ENCODE data around the gene RAB5IF. TPM values are rescaled to one million over a fixed set of nuclear protein-coding genes. Genes with fewer than 3 reads are reported as not detected.

RAB5IF gene
- total RNA-seq, 5 donors from 2014 or later (not counting 1 experiment from before 2014, with no cell fraction given), result 53.6 to 72.2 (median 59.9) TPM

GRCh38 chr20:36629719-36630681 is 24.4 kb downstream of the RAB5IF start:
- peak overlapping the region; percentile 73 to 84 (median 78) for H3K4me3 Mint-ChIP-seq
- Histone ChIP-seq H3K4me3 (ENCODE audit: control insufficient read depth in 1 of 2, extremely low read depth in 1 of 2, low read length in 1 of 2) (peak overlapping the region in 1 of 2 donors; percentile 39), H3K36me3 (ENCODE audit: control insufficient read depth in 2 of 2, extremely low read depth in 1 of 2, insufficient read depth in 1 of 2, low read length in 1 of 2) (peaks cover 13 to 82% of the 10 kb centered on the region in 2 donors), H3K27me3 (replicated peaks in 1 of 2; ENCODE audit: control insufficient read depth in 2 of 2, extremely low read depth in 1 of 2, insufficient read depth in 2 of 2, low read length in 1 of 2) (no peaks in the 10 kb centered on the region), H3K4me1 (ENCODE audit: control insufficient read depth in 1 of 2, extremely low read depth in 1 of 2, insufficient read depth in 2 of 2, low read length in 2 of 2) (peaks cover 5 to 52% of the 10 kb centered on the region in 2 experiments), H3K27ac (ENCODE audit: low read length) (peak overlapping the region; percentile 56), H3K9me3 (no peaks in the 10 kb centered on the region)
- H3K27ac Mint-ChIP-seq, result peak overlapping the region; percentile 99 to 100
- peak; percentile 87 to 97 (median 92) for ATAC-seq (replicated peaks in 1 of 4)
- ChIA-PET POLR2A (interaction anchor here (0.6 to 0.7 kb wide), 3 partner anchors 16 to 677 kb away, joined by 3 to 10 read pairs (median 8); partner anchors contain the start of gene MYL9 (in 1 of the 2)), CTCF (interaction anchor here in 1 of 2 donors (1.0 kb wide), 1 partner anchor 16 kb away, joined by 5 read pairs; the partner anchor contains the start of gene SLA2)
- WGBS (ENCODE audit: insufficient coverage), result 35% methylated on average over 6 of the region's 15 CpGs
- H3K27me3 Mint-ChIP-seq, result no peaks in the 10 kb centered on the region
- H3K4me1 Mint-ChIP-seq, result peaks cover 50 to 60% (median 58%) of the 10 kb centered on the region in 3 donors
- H3K36me3 Mint-ChIP-seq, result peaks cover 52% of the 10 kb centered on the region
- peak in 34 of 35 experiments; percentile 8 to 67 (median 42) for DNase-seq
- no peaks in the 10 kb centered on the region for H3K9me3 Mint-ChIP-seq

- ChIA-PET POLR2A (no interaction called here), CTCF (interaction anchor here in 1 of 2 donors (0.5 kb wide), 1 partner anchor 252 kb away, joined by 3 read pairs; no protein-coding TSS in a partner anchor)
- WGBS (ENCODE audit: insufficient coverage), result no CpG with 5 or more reads among the region's 6 CpGs
- Histone ChIP-seq H3K4me1 (ENCODE audit: control insufficient read depth in 1 of 2, extremely low read depth in 1 of 2, insufficient read depth in 2 of 2, low read length in 2 of 2) (peaks cover 5 to 60% of the 10 kb centered on the region in 2 experiments), H3K27ac (ENCODE audit: low read length) (peak overlapping the region; percentile 18), H3K4me3 (ENCODE audit: control insufficient read depth in 1 of 2, extremely low read depth in 1 of 2, low read length in 1 of 2) (no peak overlapping the region), H3K36me3 (ENCODE audit: control insufficient read depth in 2 of 2, extremely low read depth in 1 of 2, insufficient read depth in 1 of 2, low read length in 1 of 2) (peaks cover 20 to 78% of the 10 kb centered on the region in 2 donors), H3K27me3 (replicated peaks in 1 of 2; ENCODE audit: control insufficient read depth in 2 of 2, extremely low read depth in 1 of 2, insufficient read depth in 2 of 2, low read length in 1 of 2) (no peaks in the 10 kb centered on the region), H3K9me3 (no peaks in the 10 kb centered on the region)
- H3K4me3 Mint-ChIP-seq, result no peak overlapping the region
- H3K4me1 Mint-ChIP-seq, result peaks cover 51 to 58% (median 58%) of the 10 kb centered on the region in 3 donors
- ATAC-seq (replicated peaks in 1 of 4) (no peak), DNase-seq (no peak)
- H3K27ac Mint-ChIP-seq, result peak overlapping the region; percentile 99 to 100
- H3K36me3 Mint-ChIP-seq, result peaks cover 58% of the 10 kb centered on the region
- H3K9me3 Mint-ChIP-seq, result no peaks in the 10 kb centered on the region
- H3K27me3 Mint-ChIP-seq, result no peaks in the 10 kb centered on the region
Measured at GRCh38 chr20:36631646-36632045, 26.1 kb downstream of the RAB5IF start.

GRCh38 chr20:36632147-36632486 is 26.5 kb downstream of the RAB5IF start:
- ChIA-PET CTCF (interaction anchor here in 1 of 2 donors (0.5 kb wide), 1 partner anchor 251 kb away, joined by 3 read pairs; no protein-coding TSS in a partner anchor), POLR2A (no interaction called here)
- Histone ChIP-seq H3K9me3 (no peaks in the 10 kb centered on the region), H3K27ac (ENCODE audit: low read length) (peak overlapping the region; percentile 3), H3K4me3 (ENCODE audit: control insufficient read depth in 1 of 2, extremely low read depth in 1 of 2, low read length in 1 of 2) (no peak overlapping the region), H3K27me3 (replicated peaks in 1 of 2; ENCODE audit: control insufficient read depth in 2 of 2, extremely low read depth in 1 of 2, insufficient read depth in 2 of 2, low read length in 1 of 2) (no peaks in the 10 kb centered on the region), H3K36me3 (ENCODE audit: control insufficient read depth in 2 of 2, extremely low read depth in 1 of 2, insufficient read depth in 1 of 2, low read length in 1 of 2) (peaks cover 18 to 78% of the 10 kb centered on the region in 2 donors), H3K4me1 (ENCODE audit: control insufficient read depth in 1 of 2, extremely low read depth in 1 of 2, insufficient read depth in 2 of 2, low read length in 2 of 2) (peaks cover 5 to 57% of the 10 kb centered on the region in 2 experiments)
- H3K27me3 Mint-ChIP-seq, result no peaks in the 10 kb centered on the region
- DNase-seq (no peak), ATAC-seq (replicated peaks in 1 of 4) (no peak)
- 93% methylated on average over 3 of the region's 3 CpGs for WGBS (ENCODE audit: insufficient coverage)
- H3K27ac Mint-ChIP-seq, result peak overlapping the region; percentile 99 to 100
- H3K4me1 Mint-ChIP-seq, result peaks cover 50 to 55% (median 53%) of the 10 kb centered on the region in 3 donors
- no peaks in the 10 kb centered on the region for H3K9me3 Mint-ChIP-seq
- H3K4me3 Mint-ChIP-seq, result no peak overlapping the region
- peaks cover 56% of the 10 kb centered on the region for H3K36me3 Mint-ChIP-seq

- ChIA-PET POLR2A (no interaction called here), CTCF (interaction anchor here in 1 of 2 donors (0.5 kb wide), 1 partner anchor 65 kb away, joined by 5 read pairs; no protein-coding TSS in a partner anchor)
- no peaks in the 10 kb centered on the region for H3K9me3 Mint-ChIP-seq
- no peaks in the 10 kb centered on the region for H3K9me3 ChIP-seq
- no peaks in the 10 kb centered on the region for H3K27me3 ChIP-seq (replicated peaks in 1 of 2; ENCODE audit: control insufficient read depth in 2 of 2, extremely low read depth in 1 of 2, insufficient read depth in 2 of 2, low read length in 1 of 2)
- H3K4me3 ChIP-seq (ENCODE audit: control insufficient read depth in 1 of 2, extremely low read depth in 1 of 2, low read length in 1 of 2), result no peak overlapping the region
- H3K27me3 Mint-ChIP-seq, result no peaks in the 10 kb centered on the region
- H3K27ac ChIP-seq (ENCODE audit: low read length), result no peak overlapping the region
- DNase-seq, result no peak
- H3K36me3 ChIP-seq (ENCODE audit: control insufficient read depth in 2 of 2, extremely low read depth in 1 of 2, insufficient read depth in 1 of 2, low read length in 1 of 2), result peaks cover 15 to 72% of the 10 kb centered on the region in 2 donors
- peaks cover 51% of the 10 kb centered on the region for H3K36me3 Mint-ChIP-seq
- H3K4me3 Mint-ChIP-seq, result no peak overlapping the region
- 93% methylated on average over 13 of the region's 14 CpGs for WGBS (ENCODE audit: insufficient coverage)
- peak overlapping the region; percentile 99 to 100 for H3K27ac Mint-ChIP-seq
- peaks cover 5 to 51% of the 10 kb centered on the region in 2 experiments for H3K4me1 ChIP-seq (ENCODE audit: control insufficient read depth in 1 of 2, extremely low read depth in 1 of 2, insufficient read depth in 2 of 2, low read length in 2 of 2)
- no peak for ATAC-seq (replicated peaks in 1 of 4)
- peaks cover 46 to 51% (median 48%) of the 10 kb centered on the region in 3 donors for H3K4me1 Mint-ChIP-seq
Measured at GRCh38 chr20:36632487-36633284, 27.1 kb downstream of the RAB5IF start.

- H3K36me3 Mint-ChIP-seq, result peaks cover 47% of the 10 kb centered on the region
- H3K36me3 ChIP-seq (ENCODE audit: control insufficient read depth in 2 of 2, extremely low read depth in 1 of 2, insufficient read depth in 1 of 2, low read length in 1 of 2), result peaks cover 15 to 70% of the 10 kb centered on the region in 2 donors
- CTCF ChIA-PET, result interaction anchor here in 1 of 2 donors (0.5 kb wide), 1 partner anchor 66 kb away, joined by 5 read pairs; no protein-coding TSS in a partner anchor
Measured at GRCh38 chr20:36633285-36633772, 27.8 kb downstream of the RAB5IF start.

More at GRCh38 chr20:36633285-36633772, 27.8 kb downstream of the RAB5IF start:
- DNase-seq (no peak), ATAC-seq (replicated peaks in 1 of 4) (no peak)
- POLR2A ChIA-PET, result interaction anchor here in 1 of 2 donors (0.5 kb wide), 1 partner anchor 14 kb away, joined by 5 read pairs; no protein-coding TSS in a partner anchor
- WGBS (ENCODE audit: insufficient coverage), result 86% methylated on average over 2 of the region's 9 CpGs
- Mint-ChIP-seq H3K4me1 (peaks cover 40 to 48% (median 44%) of the 10 kb centered on the region in 3 donors), H3K9me3 (no peaks in the 10 kb centered on the region), H3K27me3 (no peaks in the 10 kb centered on the region), H3K27ac (peak overlapping the region; percentile 99 to 100), H3K4me3 (no peak overlapping the region)
- H3K9me3 ChIP-seq, result no peaks in the 10 kb centered on the region
- no peaks in the 10 kb centered on the region for H3K27me3 ChIP-seq (replicated peaks in 1 of 2; ENCODE audit: control insufficient read depth in 2 of 2, extremely low read depth in 1 of 2, insufficient read depth in 2 of 2, low read length in 1 of 2)
- no peak overlapping the region for H3K27ac ChIP-seq (ENCODE audit: low read length)
- H3K4me3 ChIP-seq (ENCODE audit: control insufficient read depth in 1 of 2, extremely low read depth in 1 of 2, low read length in 1 of 2), result no peak overlapping the region
- H3K4me1 ChIP-seq (ENCODE audit: control insufficient read depth in 1 of 2, extremely low read depth in 1 of 2, insufficient read depth in 2 of 2, low read length in 2 of 2), result peaks cover 5 to 46% of the 10 kb centered on the region in 2 experiments

All from T-cell (primary cell).